Type B pancreatic cell (in vitro differentiated cells): Measurements from ENCODE around the gene CAPN10. TPM values are rescaled to one million over a fixed set of nuclear protein-coding genes. Genes with fewer than 3 reads are reported as not detected.

Experiments
- DNase-seq: peaks from one replicate; pipeline ENCODE4 v3.0.0; 2021; ENCODE audit warnings: mixed read lengths; ENCODE audit not compliant: unreplicated experiment; ENCODE audit errors: extremely low spot score
- H3K27ac Mint-ChIP-seq: 2 replicates; pipeline ENCODE4 v1.8.0; 2021; ENCODE audit warnings: mild to moderate bottlenecking, mixed read lengths
- H3K27me3 Mint-ChIP-seq: 2 replicates; pipeline ENCODE4 v1.8.0; 2021; ENCODE audit warnings: mixed read lengths
- H3K36me3 Mint-ChIP-seq: 2 replicates; pipeline ENCODE4 v1.8.0; 2021; ENCODE audit warnings: mixed read lengths
- H3K4me1 Mint-ChIP-seq: one replicate; pipeline ENCODE4 v1.8.0; 2021; ENCODE audit warnings: mixed read lengths; ENCODE audit not compliant: unreplicated experiment
- H3K4me3 Mint-ChIP-seq: 2 replicates; pipeline ENCODE4 v1.8.0; 2021; ENCODE audit warnings: mild to moderate bottlenecking, mixed read lengths
- H3K9me3 Mint-ChIP-seq: 2 replicates; pipeline ENCODE4 v1.8.0; 2021; ENCODE audit warnings: mixed read lengths
- total RNA-seq: library from RNA; stranded (reverse); gene quantifications from 2 replicates; pipeline ENCODE4 v1.2.1, GENCODE V29; 2021; ENCODE audit warnings: low replicate concordance
- TF ChIP-seq, protein P1 (sequence below): fragments of 200-600 bp; sonication (generic); conservative IDR thresholded peaks from 2 replicates; pipeline ENCODE4 v1.5.0; 2021; ENCODE audit warnings: antibody characterized with exemption, mild to moderate bottlenecking

CAPN10 gene
- total RNA-seq, 1 donor from 2014 or later = 55.2 TPM

DNA sequence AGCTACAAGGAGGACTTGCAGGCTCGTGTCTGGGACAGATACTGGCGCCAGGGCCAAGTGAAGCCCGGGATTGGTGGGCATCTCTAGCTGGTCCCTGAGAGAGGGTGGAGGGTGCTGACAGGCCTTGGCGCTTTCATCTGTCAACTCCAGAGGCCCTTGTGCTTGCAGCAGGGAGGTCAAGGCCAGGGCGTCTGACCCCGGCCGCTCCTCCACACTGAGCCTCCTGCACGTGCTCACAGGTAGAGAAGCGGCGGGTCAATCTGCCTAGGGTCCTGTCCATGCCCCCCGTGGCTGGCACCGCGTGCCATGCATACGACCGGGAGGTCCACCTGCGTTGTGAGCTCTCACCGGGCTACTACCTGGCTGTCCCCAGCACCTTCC, 9.5 kb downstream of the CAPN10 start:
- H3K9me3 Mint-ChIP-seq = no peaks in the 10 kb centered on the region
- H3K4me3 Mint-ChIP-seq = no peak overlapping the region
- H3K36me3 Mint-ChIP-seq = peaks cover 3% of the 10 kb centered on the region
- TF ChIP-seq, protein P1, sequence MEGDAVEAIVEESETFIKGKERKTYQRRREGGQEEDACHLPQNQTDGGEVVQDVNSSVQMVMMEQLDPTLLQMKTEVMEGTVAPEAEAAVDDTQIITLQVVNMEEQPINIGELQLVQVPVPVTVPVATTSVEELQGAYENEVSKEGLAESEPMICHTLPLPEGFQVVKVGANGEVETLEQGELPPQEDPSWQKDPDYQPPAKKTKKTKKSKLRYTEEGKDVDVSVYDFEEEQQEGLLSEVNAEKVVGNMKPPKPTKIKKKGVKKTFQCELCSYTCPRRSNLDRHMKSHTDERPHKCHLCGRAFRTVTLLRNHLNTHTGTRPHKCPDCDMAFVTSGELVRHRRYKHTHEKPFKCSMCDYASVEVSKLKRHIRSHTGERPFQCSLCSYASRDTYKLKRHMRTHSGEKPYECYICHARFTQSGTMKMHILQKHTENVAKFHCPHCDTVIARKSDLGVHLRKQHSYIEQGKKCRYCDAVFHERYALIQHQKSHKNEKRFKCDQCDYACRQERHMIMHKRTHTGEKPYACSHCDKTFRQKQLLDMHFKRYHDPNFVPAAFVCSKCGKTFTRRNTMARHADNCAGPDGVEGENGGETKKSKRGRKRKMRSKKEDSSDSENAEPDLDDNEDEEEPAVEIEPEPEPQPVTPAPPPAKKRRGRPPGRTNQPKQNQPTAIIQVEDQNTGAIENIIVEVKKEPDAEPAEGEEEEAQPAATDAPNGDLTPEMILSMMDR = no peak
- H3K4me1 Mint-ChIP-seq = no peaks in the 10 kb centered on the region
- DNase-seq = no peak
- no peaks in the 10 kb centered on the region for H3K27me3 Mint-ChIP-seq
- H3K27ac Mint-ChIP-seq = no peak overlapping the region

GRCh38 chr2:240596491-240596931, 10.0 kb downstream of the CAPN10 start:
- H3K4me1 Mint-ChIP-seq = no peaks in the 10 kb centered on the region
- H3K27me3 Mint-ChIP-seq = no peaks in the 10 kb centered on the region
- no peak for DNase-seq
- TF ChIP-seq, protein P1 = no peak
- no peaks in the 10 kb centered on the region for H3K9me3 Mint-ChIP-seq
- no peak overlapping the region for H3K4me3 Mint-ChIP-seq
- H3K27ac Mint-ChIP-seq = no peak overlapping the region
- peaks cover 3% of the 10 kb centered on the region for H3K36me3 Mint-ChIP-seq

DNA sequence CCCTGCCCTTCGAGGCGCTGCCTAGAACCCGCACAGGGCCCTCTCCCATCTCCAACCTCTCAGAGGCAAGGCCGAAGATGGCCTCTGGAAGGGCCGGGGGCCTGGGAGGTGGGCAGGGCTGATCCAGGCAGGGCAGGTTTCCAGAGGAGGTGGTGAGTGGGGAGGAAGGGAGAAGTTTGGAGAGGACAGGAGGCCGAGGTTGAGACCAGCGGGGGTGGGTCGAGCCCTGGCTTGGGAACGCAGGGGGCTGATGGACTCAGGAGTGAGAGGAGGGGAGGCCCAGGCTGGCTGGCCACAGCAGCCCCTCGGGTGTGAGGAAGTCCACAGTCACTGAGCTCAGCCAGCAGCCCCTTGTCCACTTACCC, 10.5 kb downstream of the CAPN10 start:
- no peak for DNase-seq
- TF ChIP-seq, protein P1 = no peak
- H3K27ac Mint-ChIP-seq = no peak overlapping the region
- no peaks in the 10 kb centered on the region for H3K9me3 Mint-ChIP-seq
- H3K36me3 Mint-ChIP-seq = peaks cover 3% of the 10 kb centered on the region
- H3K27me3 Mint-ChIP-seq = no peaks in the 10 kb centered on the region
- H3K4me3 Mint-ChIP-seq = no peak overlapping the region
- H3K4me1 Mint-ChIP-seq = no peaks in the 10 kb centered on the region

- Mint-ChIP-seq H3K27ac (no peak overlapping the region), H3K27me3 (no peaks in the 10 kb centered on the region), H3K9me3 (no peaks in the 10 kb centered on the region), H3K4me1 (no peaks in the 10 kb centered on the region), H3K36me3 (peaks cover 3% of the 10 kb centered on the region), H3K4me3 (no peak overlapping the region)
- DNase-seq = no peak
- TF ChIP-seq, protein P1 = no peak
Observed at GRCh38 chr2:240597419-240598181, 11.1 kb downstream of the CAPN10 start.

DNA sequence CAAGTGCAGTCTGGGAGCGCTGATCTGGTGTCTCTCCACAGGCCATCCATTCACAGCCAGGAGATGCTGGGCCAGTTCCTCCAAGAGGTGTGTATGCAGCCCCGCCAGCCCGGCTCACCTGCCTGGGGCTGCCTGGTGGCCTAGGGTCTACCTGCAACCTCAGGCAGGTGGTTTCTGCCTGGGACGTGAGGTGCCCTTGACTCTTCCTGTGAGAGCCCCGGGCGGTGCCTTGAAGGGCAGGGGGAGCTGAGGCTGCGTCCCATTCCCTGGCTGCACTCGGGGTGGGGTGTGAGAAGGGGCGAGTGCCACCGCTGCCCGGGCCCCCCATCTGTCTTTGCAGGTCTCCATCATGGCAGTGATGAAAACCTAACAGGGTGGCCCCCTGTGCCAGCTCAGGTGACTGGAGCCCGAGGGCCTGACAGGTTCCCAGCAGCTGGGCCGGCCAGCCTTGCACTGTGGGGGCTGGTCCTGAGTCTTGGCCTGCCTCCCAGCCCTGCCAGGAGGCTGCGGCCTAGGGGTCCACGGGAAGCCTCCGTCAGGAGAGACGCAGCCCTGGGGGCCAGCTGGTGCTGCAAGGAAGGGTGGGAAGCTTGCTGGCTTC, 11.9 kb downstream of the CAPN10 start:
- no peaks in the 10 kb centered on the region for H3K9me3 Mint-ChIP-seq
- TF ChIP-seq, protein P1 = no peak
- DNase-seq = no peak
- H3K4me3 Mint-ChIP-seq = no peak overlapping the region
- H3K4me1 Mint-ChIP-seq = no peaks in the 10 kb centered on the region
- H3K36me3 Mint-ChIP-seq = peaks cover 3% of the 10 kb centered on the region
- H3K27ac Mint-ChIP-seq = no peak overlapping the region
- H3K27me3 Mint-ChIP-seq = no peaks in the 10 kb centered on the region
